Right lobe of liver (tissue), 6 donors: ENCODE measurements around the gene COA1. TPM values are rescaled to one million over a fixed set of nuclear protein-coding genes. Genes with fewer than 3 reads are reported as not detected.

Source experiments
- ATAC-seq, 4 donors: fragments of 200-7000 bp; cut with Tn5 transposase; one replicate each; pipeline ENCODE4 v1.9.1; 2020; ENCODE audit warnings: mild to moderate bottlenecking in 4 of 4, moderate library complexity in 4 of 4
- DNase-seq, 3 donors: peaks; one replicate each; pipeline ENCODE4 v3.0.0-alpha.2; 2020
- H3K27ac ChIP-seq, 3 donors: fragments of 200-600 bp; one replicate each; pipeline ENCODE4 v1.8.0; 2022
- H3K27me3 ChIP-seq, 2 donors: fragments of 200-600 bp; one replicate each; pipeline ENCODE4 v1.8.0; 2022
- H3K36me3 ChIP-seq, 4 donors: fragments of 200-600 bp; sonication (generic) in 1 of 4; one replicate each; pipeline versions ENCODE4 v1.5.1 to v1.8.0; 2017 to 2022; ENCODE audit warnings: control low read depth in 1 of 4
- H3K4me1 ChIP-seq, 4 donors: fragments of 200-600 bp; sonication (generic) in 1 of 4; one replicate each; pipeline versions ENCODE4 v1.5.1 to v1.8.0; 2017 to 2022; ENCODE audit warnings: control low read depth in 1 of 4
- H3K4me3 ChIP-seq, 3 donors: fragments of 200-600 bp; one replicate each; pipeline ENCODE4 v1.8.0; 2022
- H3K9me3 ChIP-seq, 4 donors: fragments of 200-600 bp; sonication (generic) in 1 of 4; one replicate each; pipeline versions ENCODE4 v1.5.1 to v1.8.0; 2017 to 2022; ENCODE audit warnings: control low read depth in 1 of 4
- POLR2A ChIP-seq: fragments of 450-650 bp; IDR thresholded peaks from one replicate; pipeline ENCODE4 v1.6.1; 2017; ENCODE audit warnings: antibody characterized with exemption, mild to moderate bottlenecking
- WGBS: methylation state at CpG from one replicate; pipeline ENCODE4 v1.1.6; 2018; ENCODE audit warnings: low coverage, low lambda C conversion rate; ENCODE audit not compliant: insufficient coverage; ENCODE audit errors: missing lambda C conversion rate; 5-methylcytosine and 5-hydroxymethylcytosine counted together
- intact Hi-C, 2 donors: fragments of 100-400 bp; cut with DNase I; formaldehyde crosslinking; loops; one replicate each; pipeline versions ENCODE4 v1.11.2 to v1.14.1; 2022
- total RNA-seq, 6 experiments: library from RNA; depleted of rRNA in 2 of 6; stranded (reverse); fragments of >200 nt in 2 of 6; fragmentation: NEBNext Ultra II Directional in 3 of 6; extraction: Animal tissue kit (Norgen Biotek cat#: 25700) in 3 of 6; gene quantifications; one replicate each; pipeline versions ENCODE4 v1.1.0 to v1.2.4, GENCODE V29; 2016 to 2023
- TF ChIP-seq, protein P1 (sequence below), 4 donors: fragments of 200-600 bp in 3 of 4; fragments of 450-650 bp in 1 of 4; IDR thresholded peaks; one replicate each; pipeline versions ENCODE4 v1.5.1 to v1.8.0; 2016 to 2022; ENCODE audit warnings: antibody characterized with exemption in 4 of 4, mild to moderate bottlenecking in 2 of 4
- donor health status: DM: no; HTN: yes; CAD: no.
- donor health status: DM: no; HTN: no; CAD: no.
- donor health status: DM: no; HTN: no; CAD: no.
- donor health status: DM: no; HTN: yes; CAD: no.
- donor health status: DM: no; HTN: yes; CAD: no.

Gene COA1
- total RNA-seq, 6 experiments from 2014 or later: 15.8 to 35.6 (median 19.9) TPM

DNA sequence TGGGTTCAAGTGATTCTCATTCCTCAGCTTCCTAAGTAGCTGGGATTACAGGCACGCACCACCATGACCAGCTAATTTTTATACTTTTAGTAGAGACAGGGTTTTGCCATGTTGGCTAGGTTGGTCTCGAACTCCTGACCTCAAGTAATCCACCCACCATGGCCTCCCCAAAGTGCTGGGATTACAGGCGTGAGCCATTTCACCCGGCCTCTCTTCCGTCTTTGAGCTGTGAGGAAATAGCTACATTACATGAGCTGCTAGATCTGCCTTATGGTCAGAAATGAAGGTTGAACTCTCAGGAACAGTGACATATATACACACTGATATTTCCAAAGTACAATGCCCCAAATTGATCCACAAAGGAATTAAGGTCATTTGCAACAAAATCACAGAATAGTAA lies 31.5 kb upstream of the COA1 start:
- intact Hi-C loops: no loop called here
- H3K4me3 ChIP-seq: no peak overlapping the region
- no peaks in the 10 kb centered on the region for H3K36me3 ChIP-seq
- TF ChIP-seq, protein P1, sequence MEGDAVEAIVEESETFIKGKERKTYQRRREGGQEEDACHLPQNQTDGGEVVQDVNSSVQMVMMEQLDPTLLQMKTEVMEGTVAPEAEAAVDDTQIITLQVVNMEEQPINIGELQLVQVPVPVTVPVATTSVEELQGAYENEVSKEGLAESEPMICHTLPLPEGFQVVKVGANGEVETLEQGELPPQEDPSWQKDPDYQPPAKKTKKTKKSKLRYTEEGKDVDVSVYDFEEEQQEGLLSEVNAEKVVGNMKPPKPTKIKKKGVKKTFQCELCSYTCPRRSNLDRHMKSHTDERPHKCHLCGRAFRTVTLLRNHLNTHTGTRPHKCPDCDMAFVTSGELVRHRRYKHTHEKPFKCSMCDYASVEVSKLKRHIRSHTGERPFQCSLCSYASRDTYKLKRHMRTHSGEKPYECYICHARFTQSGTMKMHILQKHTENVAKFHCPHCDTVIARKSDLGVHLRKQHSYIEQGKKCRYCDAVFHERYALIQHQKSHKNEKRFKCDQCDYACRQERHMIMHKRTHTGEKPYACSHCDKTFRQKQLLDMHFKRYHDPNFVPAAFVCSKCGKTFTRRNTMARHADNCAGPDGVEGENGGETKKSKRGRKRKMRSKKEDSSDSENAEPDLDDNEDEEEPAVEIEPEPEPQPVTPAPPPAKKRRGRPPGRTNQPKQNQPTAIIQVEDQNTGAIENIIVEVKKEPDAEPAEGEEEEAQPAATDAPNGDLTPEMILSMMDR (IDR thresholded peaks at IDR 0.05): no peak
- no peak for TF ChIP-seq POLR2A
- no peak for ATAC-seq
- DNase-seq: no peak
- H3K27ac ChIP-seq: no peak overlapping the region
- 88% methylated on average over 5 of the region's 5 CpGs for WGBS
- H3K9me3 ChIP-seq: no peaks in the 10 kb centered on the region
- H3K4me1 ChIP-seq: peaks cover 0 to 14% (median 0%) of the 10 kb centered on the region in 4 donors
- no peaks in the 10 kb centered on the region for H3K27me3 ChIP-seq

DNA sequence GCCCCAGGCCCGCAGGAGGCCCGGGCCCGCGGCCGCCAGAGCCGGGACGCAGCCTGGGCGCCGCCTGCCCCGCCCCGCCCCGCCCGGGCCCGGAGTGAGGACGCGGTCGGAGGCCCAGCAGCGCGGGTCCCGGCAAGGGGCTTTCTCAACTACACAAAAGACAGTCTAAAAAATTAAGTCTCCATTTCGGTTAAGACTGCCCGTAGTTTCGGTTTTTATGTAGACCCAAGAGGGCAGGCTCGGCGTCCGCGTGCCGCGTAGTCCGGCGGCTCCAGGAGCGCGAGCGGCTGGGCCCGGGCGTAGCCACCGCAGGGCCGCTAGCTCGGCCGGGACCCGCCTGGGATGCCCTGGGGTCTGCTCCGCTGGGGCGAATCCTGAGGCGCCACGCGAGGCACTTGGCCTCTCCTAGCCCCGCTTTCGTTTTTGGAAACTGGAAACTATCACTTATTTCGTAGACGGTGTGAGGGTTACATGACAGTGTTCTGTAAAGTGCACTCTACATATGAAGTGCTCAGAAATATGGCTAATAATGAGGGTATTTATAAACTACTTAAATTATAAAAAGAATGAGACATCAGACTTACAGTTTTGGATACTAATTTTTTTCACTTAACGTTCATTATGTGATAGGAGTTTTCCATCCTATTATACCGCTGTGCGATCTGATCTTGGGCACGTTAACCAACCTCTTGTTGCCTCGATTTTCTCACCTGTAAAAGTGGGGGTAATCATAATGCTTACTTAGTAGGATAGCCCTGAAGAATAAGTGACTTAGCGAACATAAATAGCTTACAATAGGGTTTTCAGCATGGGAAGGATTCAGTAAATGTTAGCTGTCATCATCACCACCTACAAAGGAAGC lies 29.7 kb upstream of the COA1 start:
- intact Hi-C loops: no loop called here
- DNase-seq: no peak
- TF ChIP-seq, protein P1 (IDR thresholded peaks at IDR 0.05): no peak
- TF ChIP-seq POLR2A: no peak
- H3K9me3 ChIP-seq: no peaks in the 10 kb centered on the region
- ATAC-seq: peak; percentile 69 to 76 (median 72)
- 9% methylated on average over 31 of the region's 56 CpGs for WGBS
- H3K36me3 ChIP-seq: no peaks in the 10 kb centered on the region
- no peaks in the 10 kb centered on the region for H3K27me3 ChIP-seq
- peaks cover 0 to under 1% (median 0%) of the 10 kb centered on the region in 4 donors for H3K4me1 ChIP-seq
- H3K4me3 ChIP-seq: peak overlapping the region; percentile 62 to 78 (median 69)
- H3K27ac ChIP-seq: peak overlapping the region; percentile 53 to 75 (median 70)

DNA sequence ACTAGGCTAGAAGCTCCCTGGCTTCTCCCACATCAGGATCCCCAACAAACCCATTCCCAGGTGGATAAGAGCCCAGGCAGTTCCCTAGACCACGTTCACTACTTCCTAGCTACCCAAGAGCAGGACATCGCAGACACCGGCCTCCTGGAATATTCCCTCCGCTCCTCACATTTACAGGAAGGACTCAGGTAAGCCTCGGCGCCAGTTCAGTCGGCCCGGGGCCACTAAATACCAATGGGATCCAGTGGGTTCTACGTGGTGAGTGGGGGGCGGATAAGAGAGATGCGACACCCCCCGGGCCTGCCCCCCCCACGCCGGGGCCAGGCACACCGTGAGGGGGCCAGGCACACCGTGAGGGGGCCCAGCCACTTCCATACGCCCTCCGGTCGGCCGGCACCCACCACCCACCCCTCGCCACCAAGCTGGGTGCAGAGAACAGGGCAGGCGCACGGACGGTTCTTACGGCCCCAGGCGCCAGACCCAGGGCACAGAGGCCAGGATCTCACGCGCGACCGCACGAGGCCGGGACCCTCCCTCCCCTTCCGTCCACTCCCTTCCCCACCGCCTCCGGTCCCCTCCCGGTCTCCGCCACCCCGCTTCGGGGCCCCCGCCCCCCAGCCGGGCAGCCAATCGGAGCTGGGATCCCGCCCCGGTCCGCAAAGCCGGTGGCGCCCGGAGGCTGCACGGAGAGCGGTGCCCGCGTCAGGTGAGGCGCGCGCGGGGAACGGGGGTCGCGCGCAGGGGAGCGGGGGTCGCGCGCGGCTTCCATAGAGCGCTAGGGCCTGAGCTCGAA lies 28.9 kb upstream of the COA1 start, which contains the start of gene BLVRA:
TSS of gene BLVRA (plus strand) at position 652 of the 793 bp plus-strand sequence. CDS start 12,479 bp downstream, outside the sequence.
- no peak for TF ChIP-seq POLR2A
- TF ChIP-seq, protein P1 (IDR thresholded peaks at IDR 0.05): no peak
- peak; percentile 78 to 88 (median 84) for ATAC-seq
- Histone ChIP-seq H3K4me3 (peak within 1 kb of the TSS; percentile 62 to 78 (median 69)), H3K9me3 (no peaks in the 10 kb centered on the region), H3K27me3 (no peaks in the 10 kb centered on the region), H3K27ac (peak within 1 kb of the TSS; percentile 53 to 75 (median 70)), H3K36me3 (no peaks in the 10 kb centered on the region), H3K4me1 (no peaks in the 10 kb centered on the region)
- peak; percentile 73 to 84 (median 79) for DNase-seq
- WGBS: 13% methylated on average over 27 of the region's 67 CpGs
- intact Hi-C loops: no loop called here

DNA sequence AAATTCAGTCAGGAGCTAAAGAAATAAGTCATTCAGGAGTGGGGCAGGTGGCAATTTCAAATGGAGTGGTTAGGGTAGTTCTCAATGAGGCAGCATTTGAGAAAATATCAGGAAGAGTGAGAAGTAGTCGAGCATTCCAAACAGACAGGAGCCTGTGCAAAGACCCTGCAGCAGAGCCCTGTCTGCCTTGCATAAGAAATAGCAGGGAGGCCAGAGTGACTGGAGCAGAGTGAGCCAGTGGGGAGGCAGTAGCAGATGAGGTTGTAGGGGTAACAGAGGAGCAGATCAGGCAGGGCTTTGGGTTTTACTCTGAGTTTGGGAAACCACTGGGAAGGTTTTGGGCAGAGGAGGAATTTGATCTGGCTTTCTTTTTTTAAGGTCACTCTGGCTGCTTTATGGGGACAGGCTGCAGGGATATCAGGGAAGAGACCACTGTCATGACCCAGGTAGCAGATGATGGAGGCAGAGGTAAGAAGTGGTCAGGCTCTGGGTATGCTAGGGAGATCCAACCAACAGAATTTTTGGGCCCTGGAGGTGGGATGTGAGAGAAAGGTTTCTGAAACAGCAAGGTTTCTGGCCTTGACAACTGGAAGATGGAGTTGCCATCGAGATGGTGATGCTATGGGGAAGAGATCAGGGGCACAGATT lies 27.9 kb upstream of the COA1 start:
- Histone ChIP-seq H3K36me3 (no peaks in the 10 kb centered on the region), H3K27ac (no peak overlapping the region), H3K4me3 (no peak overlapping the region), H3K27me3 (no peaks in the 10 kb centered on the region), H3K9me3 (no peaks in the 10 kb centered on the region), H3K4me1 (no peaks in the 10 kb centered on the region)
- TF ChIP-seq, protein P1 (IDR thresholded peaks at IDR 0.05): no peak
- TF ChIP-seq POLR2A: no peak
- no peak for DNase-seq
- no peak for ATAC-seq
- 76% methylated on average over 2 of the region's 2 CpGs for WGBS
- intact Hi-C loops: no loop called here
